Measurements from ENCODE around the gene KIF13A. TPM values are rescaled to one million over a fixed set of nuclear protein-coding genes. Genes with fewer than 3 reads are reported as not detected.

Gene KIF13A
- total RNA-seq, 1 donor from 2014 or later: 44.4 TPM

DNA sequence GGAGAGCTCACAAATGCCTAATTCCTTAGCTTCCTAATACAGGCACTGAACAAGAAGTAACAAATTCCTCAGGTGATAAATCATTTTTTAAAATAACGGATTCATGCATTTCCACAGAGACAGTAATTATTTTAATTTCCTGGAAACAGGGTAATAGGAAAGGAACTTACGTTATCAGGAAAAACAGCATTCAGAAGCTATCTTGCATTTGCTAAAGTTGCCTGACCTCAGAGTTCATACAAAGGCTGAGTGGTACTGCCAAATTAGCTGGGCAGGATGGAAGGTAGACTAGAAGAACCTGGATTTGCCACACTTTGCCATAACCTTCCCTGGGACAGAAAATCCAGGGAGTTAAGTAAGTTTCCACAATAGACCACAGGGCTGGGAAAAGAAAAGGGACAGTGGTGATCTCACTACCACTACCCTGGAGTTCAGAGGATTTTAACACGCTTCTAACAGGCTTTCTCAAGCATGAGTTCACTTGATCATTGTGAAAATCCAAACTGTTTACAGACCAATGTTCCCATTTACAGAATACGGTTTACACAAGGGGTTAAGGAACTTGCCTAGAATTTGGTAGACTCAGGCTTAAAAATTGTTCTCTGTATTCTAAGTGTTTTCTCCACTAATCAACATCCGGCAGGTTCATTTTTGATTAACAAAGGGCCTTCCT, 57.0 kb downstream of the KIF13A start:
- Mint-ChIP-seq H3K27me3 (no peaks in the 10 kb centered on the region), H3K9me3 (ENCODE audit: low read depth) (no peaks in the 10 kb centered on the region), H3K36me3 (ENCODE audit: insufficient read depth) (no peaks in the 10 kb centered on the region), H3K27ac (peak overlapping the region; percentile 59), H3K4me3 (ENCODE audit: low read depth) (no peak overlapping the region), H3K4me1 (ENCODE audit: low read depth) (peaks cover 43% of the 10 kb centered on the region)
- no peak for TF ChIP-seq CTCF (IDR thresholded peaks at IDR 0.05; ENCODE audit: unreplicated experiment)
- DNase-seq (ENCODE audit: low spot score, unreplicated experiment): no peak

GRCh38 chr6:17928514-17929430, 58.7 kb downstream of the KIF13A start:
- no peak overlapping the region for H3K4me3 Mint-ChIP-seq (ENCODE audit: low read depth)
- no peaks in the 10 kb centered on the region for H3K9me3 Mint-ChIP-seq (ENCODE audit: low read depth)
- peak overlapping the region; percentile 60 for H3K27ac Mint-ChIP-seq
- H3K27me3 Mint-ChIP-seq: no peaks in the 10 kb centered on the region
- peaks cover 37% of the 10 kb centered on the region for H3K4me1 Mint-ChIP-seq (ENCODE audit: low read depth)
- TF ChIP-seq CTCF (IDR thresholded peaks at IDR 0.05; ENCODE audit: unreplicated experiment): no peak
- no peaks in the 10 kb centered on the region for H3K36me3 Mint-ChIP-seq (ENCODE audit: insufficient read depth)
- DNase-seq (ENCODE audit: low spot score, unreplicated experiment): no peak

- H3K4me3 Mint-ChIP-seq (ENCODE audit: low read depth): no peak overlapping the region
- H3K9me3 Mint-ChIP-seq (ENCODE audit: low read depth): no peaks in the 10 kb centered on the region
- H3K36me3 Mint-ChIP-seq (ENCODE audit: insufficient read depth): no peaks in the 10 kb centered on the region
- H3K27me3 Mint-ChIP-seq: no peaks in the 10 kb centered on the region
- no peak overlapping the region for H3K27ac Mint-ChIP-seq
- H3K4me1 Mint-ChIP-seq (ENCODE audit: low read depth): peaks cover 31% of the 10 kb centered on the region
- no peak for DNase-seq (ENCODE audit: low spot score, unreplicated experiment)
- no peak for TF ChIP-seq CTCF (IDR thresholded peaks at IDR 0.05; ENCODE audit: unreplicated experiment)
These were observed 59.7 kb downstream of the KIF13A start for GRCh38 chr6:17927705-17928104.

GRCh38 chr6:17923401-17923863, 64.0 kb downstream of the KIF13A start:
- H3K27me3 Mint-ChIP-seq: no peaks in the 10 kb centered on the region
- H3K36me3 Mint-ChIP-seq (ENCODE audit: insufficient read depth): no peaks in the 10 kb centered on the region
- TF ChIP-seq CTCF (IDR thresholded peaks at IDR 0.05; ENCODE audit: unreplicated experiment): no peak
- H3K9me3 Mint-ChIP-seq (ENCODE audit: low read depth): no peaks in the 10 kb centered on the region
- H3K4me1 Mint-ChIP-seq (ENCODE audit: low read depth): peaks cover 11% of the 10 kb centered on the region
- H3K4me3 Mint-ChIP-seq (ENCODE audit: low read depth): no peak overlapping the region
- no peak for DNase-seq (ENCODE audit: low spot score, unreplicated experiment)
- no peak overlapping the region for H3K27ac Mint-ChIP-seq

- Mint-ChIP-seq H3K36me3 (ENCODE audit: insufficient read depth) (no peaks in the 10 kb centered on the region), H3K4me3 (ENCODE audit: low read depth) (no peak overlapping the region), H3K9me3 (ENCODE audit: low read depth) (no peaks in the 10 kb centered on the region), H3K27ac (no peak overlapping the region), H3K4me1 (ENCODE audit: low read depth) (peaks cover 13% of the 10 kb centered on the region), H3K27me3 (no peaks in the 10 kb centered on the region)
- no peak for TF ChIP-seq CTCF (IDR thresholded peaks at IDR 0.05; ENCODE audit: unreplicated experiment)
- no peak for DNase-seq (ENCODE audit: low spot score, unreplicated experiment)
These were observed 66.0 kb downstream of the KIF13A start for GRCh38 chr6:17921454-17921853.
